HL-60 (cell line): ENCODE data around the gene HLA-C.
"Not testable (repeated sequence)": the region's sequence is repeated elsewhere in the genome, so short reads cannot be mapped to it uniquely, and the experiment has no call there.

ENCODE experiments used
- CTCF ChIP-seq: IDR thresholded peaks from one replicate; pipeline ENCODE4 v1.5.1; 2011; ENCODE audit warnings: low read length, control low read depth, inconsistent platforms; ENCODE audit not compliant: insufficient read depth
- POLR2AphosphoS5 ChIP-seq: IDR thresholded peaks from 2 replicates; pipeline ENCODE4 v1.6.1; 2012; ENCODE audit warnings: low read depth
- SPI1 ChIP-seq: IDR thresholded peaks from 2 replicates; pipeline ENCODE4 v1.6.1; 2012; ENCODE audit warnings: low read depth, mild to moderate bottlenecking, borderline replicate concordance

- TF ChIP-seq CTCF, POLR2AphosphoS5, SPI1: not testable (repeated sequence)
Observed at GRCh38 chr6:31234101-31234500, 37.8 kb downstream of the HLA-C start.
